Body of pancreas (tissue), 4 donors: ENCODE results near the gene SYNGR3. TPM values are rescaled to one million over a fixed set of nuclear protein-coding genes. Genes with fewer than 3 reads are reported as not detected.

Source experiments
- ATAC-seq: fragments of 150-250 bp; one replicate; pipeline ENCODE4 v1.9.1; 2016
- DNase-seq, 4 donors: peaks; one replicate each; pipeline ENCODE4 v3.0.0-alpha.2; 2019
- H3K27ac ChIP-seq, 4 donors: fragments of 200-600 bp; sonication (generic); 1 replicate in 3 of 4; 2 replicates in 1 of 4; pipeline versions ENCODE4 v1.5.1 to v1.6.1; 2016 to 2019; ENCODE audit warnings: mild to moderate bottlenecking in 1 of 4, mixed read lengths in 1 of 4, moderate library complexity in 1 of 4
- H3K27me3 ChIP-seq, 2 donors: fragments of 200-600 bp; sonication (generic); one replicate each; pipeline ENCODE4 v1.6.0; 2016; ENCODE audit warnings: mild to moderate bottlenecking in 1 of 2
- H3K36me3 ChIP-seq, 2 donors: fragments of 200-600 bp; sonication (generic); replicated peaks in 1 of 2; 2 replicates each; pipeline ENCODE4 v1.5.1; 2016; ENCODE audit warnings: low read depth in 2 of 2; ENCODE audit not compliant: insufficient read depth in 1 of 2
- H3K4me1 ChIP-seq: fragments of 200-600 bp; sonication (generic); one replicate; pipeline ENCODE4 v1.6.0; 2016
- H3K4me3 ChIP-seq, 2 donors: fragments of 200-600 bp; sonication (generic); 1 replicate in 1 of 2; 2 replicates in 1 of 2; pipeline ENCODE4 v1.5.1; 2016 to 2019
- H3K9me3 ChIP-seq, 3 donors: fragments of 200-600 bp; sonication (generic); 1 replicate in 2 of 3; 2 replicates in 1 of 3; pipeline ENCODE4 v1.5.1; 2016
- POLR2A ChIP-seq, 3 donors: fragments of 450-650 bp; IDR thresholded peaks; one replicate each; pipeline ENCODE4 v1.6.1; 2016; ENCODE audit warnings: antibody characterized with exemption in 3 of 3, mild to moderate bottlenecking in 2 of 3
- WGBS, 2 donors: methylation state at CpG; one replicate each; pipeline ENCODE4 v1.1.5; 2017; 5-methylcytosine and 5-hydroxymethylcytosine counted together
- intact Hi-C: fragments of 100-400 bp; cut with DNase I; formaldehyde crosslinking; loops from one replicate; pipeline ENCODE4 v1.15.1; 2023
- total RNA-seq, 2 donors: library from RNA; depleted of rRNA; stranded (reverse); fragments of >200 nt; gene quantifications; one replicate each; pipeline ENCODE4 v1.1.0, GENCODE V29; 2016
- TF ChIP-seq, protein P1 (sequence below), 7 experiments: fragments of 450-650 bp in 4 of 7; fragments of 200-600 bp in 3 of 7; sonication (generic) in 3 of 7; IDR thresholded peaks; one replicate each; pipeline ENCODE4 v1.5.1; 2016 to 2019; ENCODE audit warnings: antibody characterized with exemption in 7 of 7

Gene SYNGR3
- total RNA-seq, 2 donors from 2014 or later = 0.33 to 1.6 TPM

DNA sequence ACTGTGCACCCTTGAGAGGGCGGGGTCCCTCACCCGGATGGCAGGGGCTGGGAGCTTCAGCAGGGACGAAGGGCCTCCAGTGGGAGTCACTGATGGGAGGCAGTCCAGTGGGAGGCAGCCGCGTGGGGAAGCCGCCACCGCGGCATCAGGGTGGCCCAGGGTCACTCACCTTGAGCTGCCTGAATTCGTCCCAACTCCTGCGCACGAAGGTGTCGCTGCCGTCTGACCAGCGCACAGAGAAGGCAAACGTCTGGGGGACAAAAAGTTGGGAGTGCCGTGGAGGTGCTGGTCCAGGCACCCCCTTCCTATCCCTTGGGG lies 9.0 kb upstream of the SYNGR3 start:
- H3K4me1 ChIP-seq = peaks cover 63% of the 10 kb centered on the region
- no peaks in the 10 kb centered on the region for H3K9me3 ChIP-seq
- ATAC-seq = no peak
- WGBS, 2 donors = 23 to 55% methylated on average over 9 to 10 of the region's 16 CpGs
- no peak for TF ChIP-seq POLR2A (IDR thresholded peaks at IDR 0.05)
- TF ChIP-seq, protein P1, sequence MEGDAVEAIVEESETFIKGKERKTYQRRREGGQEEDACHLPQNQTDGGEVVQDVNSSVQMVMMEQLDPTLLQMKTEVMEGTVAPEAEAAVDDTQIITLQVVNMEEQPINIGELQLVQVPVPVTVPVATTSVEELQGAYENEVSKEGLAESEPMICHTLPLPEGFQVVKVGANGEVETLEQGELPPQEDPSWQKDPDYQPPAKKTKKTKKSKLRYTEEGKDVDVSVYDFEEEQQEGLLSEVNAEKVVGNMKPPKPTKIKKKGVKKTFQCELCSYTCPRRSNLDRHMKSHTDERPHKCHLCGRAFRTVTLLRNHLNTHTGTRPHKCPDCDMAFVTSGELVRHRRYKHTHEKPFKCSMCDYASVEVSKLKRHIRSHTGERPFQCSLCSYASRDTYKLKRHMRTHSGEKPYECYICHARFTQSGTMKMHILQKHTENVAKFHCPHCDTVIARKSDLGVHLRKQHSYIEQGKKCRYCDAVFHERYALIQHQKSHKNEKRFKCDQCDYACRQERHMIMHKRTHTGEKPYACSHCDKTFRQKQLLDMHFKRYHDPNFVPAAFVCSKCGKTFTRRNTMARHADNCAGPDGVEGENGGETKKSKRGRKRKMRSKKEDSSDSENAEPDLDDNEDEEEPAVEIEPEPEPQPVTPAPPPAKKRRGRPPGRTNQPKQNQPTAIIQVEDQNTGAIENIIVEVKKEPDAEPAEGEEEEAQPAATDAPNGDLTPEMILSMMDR (IDR thresholded peaks at IDR 0.05) = no peak
- H3K4me3 ChIP-seq = no peak overlapping the region
- H3K36me3 ChIP-seq = peaks cover 0 to 11% of the 10 kb centered on the region in 2 donors
- intact Hi-C loops = no loop called here
- H3K27me3 ChIP-seq = no peaks in the 10 kb centered on the region
- no peak for DNase-seq
- H3K27ac ChIP-seq = peak overlapping the region in 1 of 4 donors; percentile 0

- no peaks in the 10 kb centered on the region for H3K9me3 ChIP-seq
- H3K36me3 ChIP-seq = peaks cover 0 to 9% of the 10 kb centered on the region in 2 donors
- intact Hi-C loops = no loop called here
- peak within 1 kb of the TSS in 3 of 4 donors; percentile 43 to 59 (median 55) for H3K27ac ChIP-seq
- ATAC-seq (no peak), DNase-seq (no peak)
- no peak for TF ChIP-seq POLR2A (IDR thresholded peaks at IDR 0.05)
- TF ChIP-seq, protein P1 (IDR thresholded peaks at IDR 0.05) = no peak
- H3K4me3 ChIP-seq = no peak within 1 kb of the TSS
- no peaks in the 10 kb centered on the region for H3K27me3 ChIP-seq
- 65 to 70% methylated on average over 6 of the region's 6 CpGs for WGBS, 2 donors
- H3K4me1 ChIP-seq = peaks cover 63% of the 10 kb centered on the region
These were observed 8.4 kb upstream of the SYNGR3 start, which contains the start of gene NOXO1 for GRCh38 chr16:1981398-1981836. TSS of gene NOXO1 (minus strand) at chr16:1981469. CDS start at chr16:1981179, 290 bp downstream.

- 17 to 56% methylated on average over 5 of the region's 5 CpGs for WGBS, 2 donors
- peaks cover 63% of the 10 kb centered on the region for H3K4me1 ChIP-seq
- DNase-seq (peak in 3 of 4 donors; percentile 49 to 50 (median 49)), ATAC-seq (no peak)
- no peak overlapping the region for H3K4me3 ChIP-seq
- peaks cover 0 to 5% of the 10 kb centered on the region in 2 donors for H3K36me3 ChIP-seq
- intact Hi-C loops = no loop called here
- no peaks in the 10 kb centered on the region for H3K9me3 ChIP-seq
- H3K27ac ChIP-seq = peak overlapping the region in 3 of 4 donors; percentile 43 to 59 (median 55)
- H3K27me3 ChIP-seq = no peaks in the 10 kb centered on the region
- TF ChIP-seq, protein P1 (IDR thresholded peaks at IDR 0.05) = no peak
- TF ChIP-seq POLR2A (IDR thresholded peaks at IDR 0.05) = no peak
These were observed 7.7 kb upstream of the SYNGR3 start for GRCh38 chr16:1982013-1982433.

GRCh38 chr16:1982991-1983543 lies 6.7 kb upstream of the SYNGR3 start:
- H3K27ac ChIP-seq = peak overlapping the region in 3 of 4 donors; percentile 78 to 84 (median 80)
- peak overlapping the region in 1 of 2 donors; percentile 11 for H3K4me3 ChIP-seq
- peaks cover 62% of the 10 kb centered on the region for H3K4me1 ChIP-seq
- peaks cover 0 to 2% of the 10 kb centered on the region in 2 donors for H3K36me3 ChIP-seq
- no peak for TF ChIP-seq POLR2A (IDR thresholded peaks at IDR 0.05)
- TF ChIP-seq, protein P1 (IDR thresholded peaks at IDR 0.05) = peak in 1 of 7 experiments; percentile 5
- no peak for DNase-seq
- 29 to 38% methylated on average over 16 to 19 of the region's 19 CpGs for WGBS, 2 donors
- intact Hi-C loops = no loop called here
- H3K27me3 ChIP-seq = no peaks in the 10 kb centered on the region
- H3K9me3 ChIP-seq = no peaks in the 10 kb centered on the region
- no peak for ATAC-seq
